MCF 10A (cell line): ENCODE data around the gene POLR3K. TPM values are rescaled to one million over a fixed set of nuclear protein-coding genes. Genes with fewer than 3 reads are reported as not detected.

Experiments
- BruUV-seq: library from RNA; stranded (reverse); fragments of 400-500 nt; replicated peaks from 2 replicates; lab custom pipeline; 2021; lab: Mats Ljungman, UMichigan
- CTCF ChIA-PET: fragments of 300-600 bp; sonication (Branson Sonifier 250); formaldehyde crosslinking; extraction: SDS; loops from one replicate; lab custom pipeline; 2021; ENCODE audit warnings: antibody characterized with exemption, inconsistent platforms; lab: Yijun Ruan, JAX
- POLR2A ChIA-PET: fragments of 300-600, 350-650 bp; sonication (Branson Sonifier 250); formaldehyde crosslinking; extraction: SDS; loops from one replicate; lab custom pipeline; 2020; ENCODE audit warnings: antibody characterized with exemption, inconsistent platforms; lab: Yijun Ruan, JAX
- DNase-seq: peaks from one replicate; pipeline ENCODE4 v3.0.0-alpha.2; 2018; ENCODE audit not compliant: unreplicated experiment
- H3K27ac Mint-ChIP-seq: one replicate; pipeline ENCODE4 v1.8.0; 2022; ENCODE audit warnings: mild to moderate bottlenecking, low read depth, mixed read lengths; ENCODE audit not compliant: unreplicated experiment
- H3K27me3 Mint-ChIP-seq: one replicate; pipeline ENCODE4 v1.8.0; 2022; ENCODE audit warnings: mixed read lengths; ENCODE audit not compliant: insufficient read depth, unreplicated experiment
- H3K36me3 Mint-ChIP-seq: one replicate; pipeline ENCODE4 v1.8.0; 2022; ENCODE audit warnings: mild to moderate bottlenecking, moderate library complexity, mixed read lengths; ENCODE audit not compliant: insufficient read depth, unreplicated experiment
- H3K4me1 Mint-ChIP-seq: one replicate; pipeline ENCODE4 v1.8.0; 2022; ENCODE audit warnings: mixed read lengths; ENCODE audit not compliant: insufficient read depth, unreplicated experiment
- H3K4me3 Mint-ChIP-seq: one replicate; pipeline ENCODE4 v1.8.0; 2022; ENCODE audit warnings: mild to moderate bottlenecking, moderate library complexity, mixed read lengths; ENCODE audit not compliant: unreplicated experiment
- H3K9me3 Mint-ChIP-seq: one replicate; pipeline ENCODE4 v1.8.0; 2022; ENCODE audit warnings: mixed read lengths; ENCODE audit not compliant: unreplicated experiment
- intact Hi-C: fragments of 100-400 bp; cut with micrococcal nuclease; formaldehyde crosslinking; loops from 2 replicates; pipeline ENCODE4 v1.14.1; 2022
- total RNA-seq: library from RNA; stranded (reverse); gene quantifications from 2 replicates; pipeline ENCODE4 v1.2.3, GENCODE V29; 2022
- TF ChIP-seq, protein P1 (sequence below): fragments of 200-600 bp; IDR thresholded peaks from one replicate; pipeline ENCODE4 v1.8.0; 2022; ENCODE audit warnings: antibody characterized with exemption, mild to moderate bottlenecking; ENCODE audit not compliant: unreplicated experiment

POLR3K gene
- total RNA-seq, 1 experiment from 2014 or later, result 19.2 TPM

GRCh38 chr16:79151-80054, 26.0 kb upstream of the POLR3K start:
- intact Hi-C loops, result no loop called here
- no peaks in the 10 kb centered on the region for H3K9me3 Mint-ChIP-seq
- DNase-seq, result no peak
- peak overlapping the region; percentile 82 for H3K4me3 Mint-ChIP-seq
- peak overlapping the region; percentile 79 for H3K27ac Mint-ChIP-seq
- peaks cover 18% of the 10 kb centered on the region for H3K4me1 Mint-ChIP-seq
- H3K36me3 Mint-ChIP-seq, result peaks cover 22% of the 10 kb centered on the region
- TF ChIP-seq, protein P1, sequence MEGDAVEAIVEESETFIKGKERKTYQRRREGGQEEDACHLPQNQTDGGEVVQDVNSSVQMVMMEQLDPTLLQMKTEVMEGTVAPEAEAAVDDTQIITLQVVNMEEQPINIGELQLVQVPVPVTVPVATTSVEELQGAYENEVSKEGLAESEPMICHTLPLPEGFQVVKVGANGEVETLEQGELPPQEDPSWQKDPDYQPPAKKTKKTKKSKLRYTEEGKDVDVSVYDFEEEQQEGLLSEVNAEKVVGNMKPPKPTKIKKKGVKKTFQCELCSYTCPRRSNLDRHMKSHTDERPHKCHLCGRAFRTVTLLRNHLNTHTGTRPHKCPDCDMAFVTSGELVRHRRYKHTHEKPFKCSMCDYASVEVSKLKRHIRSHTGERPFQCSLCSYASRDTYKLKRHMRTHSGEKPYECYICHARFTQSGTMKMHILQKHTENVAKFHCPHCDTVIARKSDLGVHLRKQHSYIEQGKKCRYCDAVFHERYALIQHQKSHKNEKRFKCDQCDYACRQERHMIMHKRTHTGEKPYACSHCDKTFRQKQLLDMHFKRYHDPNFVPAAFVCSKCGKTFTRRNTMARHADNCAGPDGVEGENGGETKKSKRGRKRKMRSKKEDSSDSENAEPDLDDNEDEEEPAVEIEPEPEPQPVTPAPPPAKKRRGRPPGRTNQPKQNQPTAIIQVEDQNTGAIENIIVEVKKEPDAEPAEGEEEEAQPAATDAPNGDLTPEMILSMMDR, result no peak
- no peaks in the 10 kb centered on the region for H3K27me3 Mint-ChIP-seq
- ChIA-PET CTCF (interaction anchor here (0.6 to 3.9 kb wide), 4 partner anchors 14 to 27 kb away, joined by 3 to 18 read pairs (median 3); no protein-coding TSS in a partner anchor), POLR2A (interaction anchor here (0.9 to 3.5 kb wide), 3 partner anchors 13 to 122 kb away, joined by 3 to 11 read pairs (median 8); no protein-coding TSS in a partner anchor)
- no TSS peak for BruUV-seq

DNA sequence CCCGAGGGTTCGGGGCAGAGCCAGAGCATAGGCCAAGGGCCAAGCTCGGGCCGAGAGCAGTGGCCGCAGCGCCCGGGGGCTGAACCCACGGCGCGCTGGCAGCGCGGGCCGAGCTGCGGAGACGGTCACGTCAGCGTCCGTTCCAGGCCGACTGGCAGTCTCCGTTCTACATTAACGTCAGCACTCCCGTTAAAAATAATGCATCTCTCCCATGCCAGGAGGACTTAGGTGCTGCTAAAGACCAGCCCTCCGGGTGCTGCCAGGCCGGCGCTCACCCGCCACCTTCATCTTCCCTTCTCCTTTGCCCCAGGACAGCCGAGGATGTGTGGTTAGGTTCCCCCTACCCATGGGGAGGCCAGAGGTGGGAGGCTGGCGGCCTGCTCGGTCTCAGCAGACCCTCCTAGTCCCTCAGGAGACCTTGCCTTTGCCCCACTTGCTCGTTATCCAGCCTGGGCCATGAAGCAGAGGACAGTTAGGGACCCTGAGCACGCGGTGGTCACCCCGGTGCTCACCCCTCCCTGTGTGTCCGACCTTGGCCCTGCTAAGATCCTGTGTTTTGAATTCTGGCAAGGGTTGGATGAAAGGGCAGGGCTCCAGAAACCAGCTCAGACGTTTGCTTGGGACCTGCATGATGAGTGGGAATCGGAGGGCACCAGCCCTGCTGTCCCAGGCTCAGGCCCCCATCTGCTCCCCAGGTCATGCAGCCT, 25.2 kb upstream of the POLR3K start:
- TF ChIP-seq, protein P1, result no peak
- CTCF ChIA-PET, result interaction anchor here (0.6 to 3.9 kb wide), 4 partner anchors 13 to 28 kb away, joined by 3 to 18 read pairs (median 8); no protein-coding TSS in a partner anchor
- Mint-ChIP-seq H3K27me3 (no peaks in the 10 kb centered on the region), H3K9me3 (no peaks in the 10 kb centered on the region), H3K36me3 (peaks cover 22% of the 10 kb centered on the region), H3K4me1 (peaks cover 18% of the 10 kb centered on the region), H3K4me3 (peak overlapping the region; percentile 82), H3K27ac (peak overlapping the region; percentile 79)
- POLR2A ChIA-PET, result interaction anchor here (0.6 to 3.5 kb wide), 5 partner anchors 9 to 514 kb away, joined by 3 to 11 read pairs (median 3); no protein-coding TSS in a partner anchor
- intact Hi-C loops, result no loop called here
- BruUV-seq, result no TSS peak
- peak; percentile 25 for DNase-seq

- ChIA-PET POLR2A (interaction anchor here (0.6 to 3.5 kb wide), 6 partner anchors 9 to 515 kb away, joined by 3 to 11 read pairs (median 6); partner anchors contain the start of genes POLR3K and SNRNP25), CTCF (interaction anchor here (1.4 to 3.9 kb wide), 3 partner anchors 12 to 29 kb away, joined by 4 to 18 read pairs (median 12); no protein-coding TSS in a partner anchor)
- DNase-seq, result peak; percentile 80
- Mint-ChIP-seq H3K27me3 (no peaks in the 10 kb centered on the region), H3K9me3 (no peaks in the 10 kb centered on the region), H3K4me1 (peaks cover 22% of the 10 kb centered on the region), H3K27ac (peak within 1 kb of the TSS; percentile 85), H3K36me3 (peaks cover 22% of the 10 kb centered on the region), H3K4me3 (peak within 1 kb of the TSS; percentile 82)
- BruUV-seq, result no TSS peak
- intact Hi-C loops, result no loop called here
- TF ChIP-seq, protein P1, result no peak
These were observed 24.5 kb upstream of the POLR3K start, which contains the start of gene MPG for GRCh38 chr16:77807-78443. Gene MPG, plus strand, starts transcription at chr16:78225. Its CDS starts 85 bp downstream, at chr16:78310.
